ENCODE results near the gene PHF2.

PHF2 gene

GRCh38 chr9:93634311-93635185 is 58.2 kb downstream of the PHF2 start:
- no peak for DNase-seq

- no peak for DNase-seq
Observed at GRCh38 chr9:93635186-93636107, 59.1 kb downstream of the PHF2 start.

- no peak for DNase-seq
Observed at GRCh38 chr9:93636172-93636661, 59.8 kb downstream of the PHF2 start.

GRCh38 chr9:93636667-93637066 is 60.3 kb downstream of the PHF2 start:
- DNase-seq, result no peak

- no peak for DNase-seq
Observed at GRCh38 chr9:93637886-93638285, 61.5 kb downstream of the PHF2 start.

GRCh38 chr9:93640027-93640426 is 63.6 kb downstream of the PHF2 start:
- no peak for DNase-seq

- DNase-seq, result no peak
Observed at GRCh38 chr9:93642961-93643360, 66.6 kb downstream of the PHF2 start.

- DNase-seq, result no peak
Observed at GRCh38 chr9:93644397-93645088, 68.2 kb downstream of the PHF2 start.

- no peak for DNase-seq
Observed at GRCh38 chr9:93645149-93645889, 68.9 kb downstream of the PHF2 start.

- DNase-seq, result no peak
Observed at GRCh38 chr9:93645921-93646639, 69.7 kb downstream of the PHF2 start.

- no peak for DNase-seq
Observed at GRCh38 chr9:93646640-93647178, 70.3 kb downstream of the PHF2 start.

GRCh38 chr9:93648181-93648580 is 71.8 kb downstream of the PHF2 start:
- no peak for DNase-seq

- DNase-seq, result no peak
Observed at GRCh38 chr9:93648836-93649235, 72.5 kb downstream of the PHF2 start.

GRCh38 chr9:93649610-93650261 is 73.4 kb downstream of the PHF2 start:
- no peak for DNase-seq

- no peak for DNase-seq
Observed at GRCh38 chr9:93650448-93650847, 74.1 kb downstream of the PHF2 start.

- DNase-seq, result no peak
Observed at GRCh38 chr9:93651521-93651950, 75.2 kb downstream of the PHF2 start.

GRCh38 chr9:93652604-93653592 is 76.5 kb downstream of the PHF2 start:
- no peak for DNase-seq

- DNase-seq, result no peak
Observed at GRCh38 chr9:93653760-93654159, 77.4 kb downstream of the PHF2 start.

- no peak for DNase-seq
Observed at GRCh38 chr9:93654351-93654961, 78.1 kb downstream of the PHF2 start.
